GM18858 (cell line): ENCODE data around the gene TMEM114.
A peak's percentile ranks its signal among the peaks of the same experiment; 100 is the strongest.
"Not testable (repeated sequence)": the region's sequence is repeated elsewhere in the genome, so short reads cannot be mapped to it uniquely, and the experiment has no call there.

ENCODE experiments used
- ATAC-seq: cut with Tn5 transposase; IDR thresholded peaks from one replicate; pipeline ENCODE4 v1.9.1; 2021; ENCODE audit not compliant: unreplicated experiment

The TMEM114 gene

GRCh38 chr16:8576141-8577004 lies 13.9 kb downstream of the TMEM114 start:
- no peak for ATAC-seq

DNA sequence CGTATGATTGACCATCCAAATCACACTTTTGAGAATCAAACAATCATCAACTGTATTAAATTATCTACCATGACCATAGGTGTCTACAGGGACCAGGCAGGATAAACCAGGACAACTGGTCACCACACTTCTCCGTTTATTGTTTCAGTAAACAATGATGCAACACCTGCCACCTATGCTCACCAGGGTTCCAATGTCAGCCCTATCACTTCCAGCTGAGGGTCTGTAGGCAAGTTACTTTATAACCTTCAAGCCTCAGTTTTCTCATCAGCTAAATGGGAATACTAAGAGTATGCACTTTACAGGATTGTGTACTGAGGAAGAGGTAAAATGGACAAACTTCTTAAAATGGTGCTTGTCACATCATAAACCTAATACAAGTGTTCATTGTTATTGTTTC lies 14.9 kb downstream of the TMEM114 start:
- ATAC-seq: no peak

DNA sequence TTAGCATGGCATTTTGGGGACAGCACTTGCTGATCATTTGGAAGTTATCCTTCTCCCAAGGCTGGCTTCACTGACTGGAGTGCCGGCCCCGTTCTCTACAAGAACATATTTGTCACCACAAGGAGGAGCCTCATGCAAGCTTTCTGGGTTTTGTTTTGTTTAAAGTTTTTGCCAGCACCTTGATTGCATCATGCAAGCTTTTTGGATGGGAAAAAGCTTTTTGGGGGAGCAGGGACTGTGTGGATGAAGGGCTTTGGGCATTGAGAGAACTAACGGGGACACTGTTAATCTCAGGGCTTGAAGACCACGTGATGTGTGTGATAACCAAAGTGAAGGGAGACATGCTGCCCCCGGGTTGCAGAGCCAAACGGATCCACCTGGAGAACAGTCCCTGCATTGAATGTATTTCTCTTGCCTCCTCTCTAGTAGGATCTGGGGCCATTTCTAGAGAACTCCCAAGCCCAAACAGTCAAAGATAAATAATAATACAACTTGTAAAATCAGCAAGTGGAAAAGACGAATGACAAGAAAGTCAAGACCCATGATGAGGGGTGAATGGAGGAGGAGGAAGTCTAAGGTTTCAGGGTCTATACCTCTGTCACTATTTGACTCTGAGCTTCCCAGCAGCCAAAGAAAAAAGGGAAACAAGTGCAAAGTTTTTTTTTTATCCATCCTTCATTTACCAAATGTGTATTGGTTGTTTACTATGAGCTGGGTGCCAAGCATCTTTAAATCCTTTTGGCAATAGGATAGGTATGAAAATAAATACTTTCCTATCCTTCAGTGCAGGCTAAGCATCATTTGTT lies 17.2 kb downstream of the TMEM114 start:
- no peak for ATAC-seq

DNA sequence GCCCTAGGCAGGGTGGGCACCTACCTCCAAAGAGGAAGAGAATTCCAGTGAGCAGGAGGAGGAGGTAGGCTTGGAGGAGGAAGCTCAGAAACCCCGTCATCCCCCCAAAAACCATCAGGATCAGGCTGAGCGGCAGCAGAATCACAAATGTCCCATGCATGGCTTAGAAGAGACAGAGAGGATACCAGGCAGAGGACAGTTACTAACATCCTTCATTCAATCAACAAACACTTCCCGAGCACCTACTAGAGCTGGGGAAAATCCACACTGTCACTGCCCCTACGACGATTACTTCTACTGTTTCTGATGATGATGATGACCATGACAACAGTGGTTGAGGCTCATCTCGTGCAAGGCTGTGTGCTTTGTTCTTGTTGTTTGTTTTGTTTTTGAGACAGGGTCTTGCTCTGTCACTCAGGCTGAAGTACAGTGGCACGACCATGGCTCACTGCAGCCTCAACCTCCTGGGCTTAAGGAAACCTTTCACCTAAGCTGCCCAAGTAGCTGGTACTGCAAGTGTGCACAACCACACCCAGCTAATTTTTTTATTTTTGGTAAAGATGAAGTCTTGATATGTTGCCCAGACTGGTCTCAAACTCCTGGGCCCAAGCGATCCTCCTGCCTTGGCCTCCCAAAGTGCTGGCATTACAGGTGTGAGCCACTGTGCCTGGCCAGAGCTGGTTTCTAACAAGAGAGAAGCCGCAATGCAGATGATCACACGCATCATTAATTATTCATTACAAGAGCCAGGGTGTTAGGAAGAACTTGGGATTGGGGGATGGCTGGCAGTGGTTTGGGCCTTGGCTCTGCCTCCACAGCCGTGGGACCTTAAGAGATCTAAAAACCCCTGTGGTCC lies 18.0 kb downstream of the TMEM114 start:
- no peak for ATAC-seq

DNA sequence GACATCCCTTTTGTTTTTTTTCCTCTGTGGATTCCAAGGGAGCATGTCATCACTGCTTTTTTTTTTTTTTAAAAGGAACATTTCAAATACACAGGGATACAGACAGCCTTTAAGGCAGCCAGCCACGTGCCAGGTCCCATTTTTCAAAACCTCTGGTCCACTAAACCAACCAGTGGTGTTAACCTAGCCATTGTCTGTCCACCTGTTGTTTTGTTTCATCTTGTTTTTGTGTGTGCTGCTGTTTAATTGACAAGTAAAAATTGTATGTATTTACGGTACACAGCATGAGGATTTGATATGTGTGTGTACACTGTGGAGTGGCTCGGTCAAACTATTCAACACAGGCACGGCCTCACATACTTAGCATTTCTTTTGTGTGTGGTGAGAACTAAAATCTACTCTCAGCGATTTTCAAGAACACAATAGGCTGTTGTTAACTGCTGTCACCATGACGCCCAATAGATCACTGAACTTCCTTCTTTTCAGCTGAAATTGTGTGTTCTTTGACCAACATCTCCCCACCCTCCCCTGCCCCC lies 19.2 kb downstream of the TMEM114 start:
- ATAC-seq: no peak

DNA sequence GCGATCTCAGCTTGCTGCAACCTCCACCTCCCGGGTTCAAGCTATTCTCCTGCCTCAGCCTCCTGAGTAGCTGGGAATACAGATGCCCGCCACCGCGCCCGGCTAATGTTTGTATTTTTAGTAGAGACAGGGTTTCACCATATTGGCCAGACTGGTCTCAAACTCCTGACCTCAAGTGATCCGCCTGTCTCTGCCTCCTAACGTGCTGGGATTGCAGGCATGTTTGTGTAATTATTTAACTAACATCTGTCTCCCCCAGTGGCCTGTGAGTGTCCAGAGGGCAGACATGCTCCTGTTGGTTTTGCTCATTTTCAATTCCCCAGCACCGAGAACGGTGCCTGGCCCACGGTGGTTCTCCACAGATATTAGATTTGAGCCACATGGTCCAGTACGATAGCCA lies 19.9 kb downstream of the TMEM114 start:
- ATAC-seq: not testable (repeated sequence)

DNA sequence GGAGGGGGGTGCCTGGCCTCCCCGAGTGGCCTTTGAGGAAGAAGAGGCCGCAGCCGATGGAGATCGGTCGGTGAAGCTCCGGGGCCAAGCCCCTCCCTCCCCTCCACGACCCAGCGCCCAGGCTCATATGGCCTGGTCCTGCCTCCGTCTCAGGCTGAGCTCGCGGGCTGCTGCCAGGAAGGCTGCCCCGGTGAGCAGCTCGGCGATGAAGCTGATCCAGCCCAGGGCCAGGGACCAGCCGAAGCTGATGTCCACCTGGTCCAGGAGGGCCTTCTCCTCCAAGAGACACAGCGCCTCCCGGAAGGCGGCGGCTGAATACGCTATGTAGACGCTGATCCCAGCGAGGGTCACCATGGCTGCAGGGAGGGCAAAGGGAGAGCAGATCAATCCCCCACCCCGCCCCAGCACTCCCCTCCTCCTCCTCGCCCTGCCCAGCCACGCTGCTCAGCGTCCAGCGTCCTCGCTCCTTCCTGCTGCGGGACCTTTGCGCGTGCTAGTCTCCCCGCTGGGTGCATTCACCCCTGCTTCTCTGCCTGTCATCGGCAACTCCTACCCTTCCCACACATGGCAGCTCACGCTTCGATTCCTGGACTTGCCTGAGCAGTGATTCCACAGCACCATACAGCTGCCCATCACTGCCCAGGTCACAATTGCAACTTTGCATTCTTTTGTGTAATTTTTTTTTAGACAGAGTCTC lies 20.5 kb downstream of the TMEM114 start:
- no peak for ATAC-seq

DNA sequence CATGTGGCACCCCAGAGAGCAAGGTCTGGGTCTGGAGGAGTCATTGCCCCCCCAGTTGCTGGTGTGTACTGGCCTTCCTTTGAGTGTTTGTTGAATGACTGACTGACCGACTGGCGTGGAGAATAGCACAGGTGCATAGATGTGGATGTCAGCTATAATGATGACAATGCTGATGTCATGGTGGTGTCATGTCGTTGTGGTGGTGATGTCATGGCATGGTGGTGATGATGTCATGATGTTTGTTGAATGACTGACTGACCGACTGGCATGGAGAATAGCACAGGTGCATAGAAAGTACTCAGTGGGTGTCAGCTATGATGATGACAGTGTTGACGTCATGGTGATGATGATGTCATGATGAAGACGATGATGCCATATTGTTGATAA lies 22.1 kb downstream of the TMEM114 start:
- no peak for ATAC-seq

DNA sequence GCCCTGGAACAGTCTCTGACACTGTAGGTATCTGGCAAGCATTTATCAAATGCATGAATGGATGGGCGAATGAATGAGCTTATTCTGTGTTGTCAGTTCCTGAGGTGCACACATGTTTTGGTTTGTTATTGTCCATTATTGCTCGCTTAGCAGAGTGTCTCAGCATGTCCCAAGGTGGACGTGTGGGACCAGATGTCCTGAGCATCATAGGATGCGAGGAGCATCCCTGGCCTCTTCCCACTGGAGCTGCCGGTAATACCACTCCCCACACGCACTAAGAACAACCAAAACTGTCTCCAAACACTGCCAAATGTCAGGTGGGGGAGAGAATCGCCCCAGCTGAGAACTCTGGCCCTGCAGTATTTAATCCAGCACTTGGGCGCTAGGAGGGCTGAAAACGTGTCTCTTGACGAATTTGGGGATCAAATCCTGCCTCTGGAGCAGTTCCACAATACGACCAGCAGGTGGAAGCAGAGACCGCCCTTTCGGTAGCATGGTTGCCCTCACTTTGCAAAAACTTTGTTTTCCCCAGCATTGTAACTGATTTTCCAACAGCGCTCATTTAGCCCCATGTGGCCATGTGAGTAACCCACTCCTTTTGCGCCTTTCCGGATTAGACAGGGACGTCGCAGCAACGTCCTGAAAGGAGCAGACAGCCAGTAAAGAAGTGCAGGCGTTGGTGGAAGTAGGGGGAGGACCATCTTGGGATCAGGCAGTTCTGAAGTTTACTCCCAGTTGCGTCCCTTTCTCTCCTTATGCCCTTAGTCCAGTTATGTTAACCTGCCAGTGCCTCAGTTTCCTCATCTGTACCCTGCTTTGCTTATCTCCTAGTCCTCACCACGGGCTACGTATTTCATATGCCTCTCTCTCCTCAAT lies 22.7 kb downstream of the TMEM114 start:
- ATAC-seq: peak; percentile 84

DNA sequence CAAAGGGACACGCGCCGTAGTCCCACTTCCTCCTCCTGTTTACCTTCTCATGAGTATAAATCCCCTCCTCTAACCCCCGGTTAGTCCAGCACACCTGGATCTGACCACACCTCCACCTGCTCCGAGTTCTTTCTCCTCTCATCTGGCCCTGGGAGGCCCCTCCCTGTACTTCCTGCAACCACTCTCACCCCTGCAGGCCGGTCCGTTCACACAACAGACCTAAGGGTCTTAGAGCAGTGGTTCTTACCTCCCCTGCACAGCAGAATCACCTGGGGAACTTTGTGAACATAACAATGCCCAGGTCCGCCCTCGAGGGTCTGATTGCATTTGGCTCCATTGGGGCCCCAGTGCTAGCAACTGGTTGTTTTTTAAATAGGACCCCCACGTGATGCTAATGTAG lies 24.8 kb downstream of the TMEM114 start:
- ATAC-seq: no peak

DNA sequence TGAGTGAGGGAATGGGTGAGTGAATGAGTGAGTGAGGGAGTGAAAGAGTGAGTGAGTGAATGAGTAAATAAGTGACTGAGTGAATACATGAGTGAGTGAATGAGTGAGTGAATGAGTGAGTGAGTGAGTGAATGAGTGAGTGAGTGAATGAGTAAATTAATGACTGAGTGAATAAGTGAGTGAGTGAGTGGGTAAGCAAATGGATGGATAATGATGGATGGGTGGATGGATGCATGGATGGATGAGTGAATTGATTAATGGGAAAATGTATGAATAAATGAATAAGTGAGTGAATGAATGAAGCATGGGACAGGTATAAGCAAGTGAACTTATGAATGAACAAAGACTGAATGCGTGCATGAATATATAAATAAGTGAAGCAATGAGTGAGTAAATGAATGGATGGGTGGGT lies 25.4 kb downstream of the TMEM114 start:
- no peak for ATAC-seq

DNA sequence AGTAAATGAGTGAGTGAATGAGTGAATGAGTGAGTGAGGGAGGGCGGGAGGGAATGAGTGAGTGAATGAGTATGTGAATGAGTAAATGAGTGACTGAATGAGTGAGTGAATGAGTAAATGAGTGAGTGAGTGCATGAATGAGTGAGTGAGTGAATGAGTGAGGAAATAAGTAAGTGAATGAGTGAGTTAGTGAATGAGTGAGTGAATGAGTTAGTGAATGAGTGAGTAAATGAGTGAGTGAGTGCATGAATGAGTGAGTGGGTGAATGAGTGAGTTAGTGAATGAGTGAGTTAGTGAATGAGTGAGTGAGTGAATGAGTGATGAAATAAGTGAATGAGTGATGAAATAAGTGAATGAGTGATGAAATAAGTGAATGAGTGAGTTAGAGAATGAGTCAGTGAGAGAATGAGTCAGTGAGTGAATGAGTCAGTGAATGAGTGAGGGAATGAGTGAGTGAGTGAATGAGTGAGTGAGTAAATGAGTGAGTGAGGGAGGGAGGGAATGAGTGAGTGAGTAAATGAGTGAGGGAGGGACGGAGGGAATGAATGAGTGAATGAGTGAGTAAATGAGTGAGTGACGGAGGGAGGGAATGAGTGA lies 26.3 kb downstream of the TMEM114 start:
- ATAC-seq: not testable (repeated sequence)

GRCh38 chr16:8561496-8561895 lies 28.8 kb downstream of the TMEM114 start:
- ATAC-seq: no peak

- ATAC-seq: no peak
These were observed 34.9 kb downstream of the TMEM114 start for GRCh38 chr16:8555400-8555799.

- ATAC-seq: peak; percentile 69
These were observed 35.4 kb downstream of the TMEM114 start for GRCh38 chr16:8554881-8555280.

DNA sequence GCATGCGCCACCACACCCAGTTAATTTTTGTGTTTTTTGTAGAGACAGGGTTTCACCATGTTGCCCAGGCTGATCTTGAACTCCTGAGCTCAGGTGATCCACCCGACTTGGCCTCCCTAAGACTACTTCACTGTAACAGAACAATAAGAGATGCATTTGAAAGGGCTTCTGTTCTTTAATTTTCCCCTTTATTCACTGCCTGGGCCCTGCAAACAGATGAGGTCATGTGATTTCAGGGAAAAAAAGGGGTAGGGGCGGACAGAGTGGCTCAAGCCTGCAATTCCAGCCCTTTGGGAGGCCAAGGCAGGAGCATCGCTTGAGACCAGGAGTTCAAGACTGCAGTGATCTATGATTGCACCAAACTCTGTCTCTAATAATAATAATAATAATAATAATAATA lies 36.3 kb downstream of the TMEM114 start:
- ATAC-seq: no peak

DNA sequence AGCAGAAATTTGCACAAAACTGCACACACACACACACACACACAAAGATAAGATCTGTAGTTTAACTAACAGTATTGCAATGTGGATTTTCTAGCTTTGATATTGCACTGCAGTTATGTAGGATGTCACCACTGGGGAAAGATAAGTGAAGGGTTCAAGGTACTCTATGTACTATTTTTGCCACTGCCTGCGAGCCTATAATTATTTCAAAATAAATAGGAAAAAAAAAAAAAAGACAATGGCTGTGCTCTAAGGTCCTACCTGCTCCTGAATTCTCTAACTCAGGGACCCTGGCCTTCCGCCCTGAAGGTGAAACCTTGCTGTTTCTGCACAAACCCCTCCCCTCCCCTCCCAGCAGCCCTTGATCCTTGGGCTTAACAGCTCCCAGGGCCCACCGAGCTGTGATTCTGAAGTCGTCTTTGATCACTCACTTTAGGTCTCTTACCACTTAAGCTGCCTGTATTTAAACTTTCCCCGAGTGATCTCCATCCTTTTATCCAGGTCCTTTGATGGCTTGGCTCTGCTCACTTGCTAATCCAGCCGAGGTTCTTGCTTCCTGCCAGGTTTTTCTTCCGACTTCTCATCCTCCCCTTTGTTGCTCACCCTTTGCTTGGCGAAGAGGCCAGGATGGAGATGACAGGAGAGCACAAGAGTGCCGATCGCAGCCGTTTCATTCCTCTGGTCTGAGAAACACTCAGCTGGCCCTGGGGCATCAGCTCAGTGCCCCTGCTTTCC lies 37.7 kb downstream of the TMEM114 start:
- no peak for ATAC-seq
